Measurements from ENCODE around the gene DLGAP4.

Gene DLGAP4

GRCh38 chr20:36271639-36272546 is 34.2 kb upstream of the DLGAP4 start:
- no peaks in the 10 kb centered on the region for H3K36me3 ChIP-seq (ENCODE audit: insufficient read depth, insufficient read length, low read length)
- no peak overlapping the region for H3K4me3 ChIP-seq (ENCODE audit: insufficient read length, low read depth)
- TF ChIP-seq ZNF274 (IDR thresholded peaks at IDR 0.05; ENCODE audit: low read depth, low read length) (no peak), SUZ12 (IDR thresholded peaks at IDR 0.05; ENCODE audit: extremely low read depth, insufficient read depth, insufficient read length) (no peak), YY1 (IDR thresholded peaks at IDR 0.05; ENCODE audit: insufficient read depth, insufficient read length) (no peak)
- no peaks in the 10 kb centered on the region for H3K9me3 ChIP-seq (ENCODE audit: insufficient read depth, low read length)
- no peak for DNase-seq (ENCODE audit: low read depth, low spot score)
- peaks cover 27% of the 10 kb centered on the region for H3K4me1 ChIP-seq (ENCODE audit: insufficient read depth, insufficient read length)
- peak overlapping the region; percentile 11 for H3K9ac ChIP-seq (ENCODE audit: insufficient read length, low read depth)
- H3K27me3 ChIP-seq (ENCODE audit: insufficient read depth, insufficient read length), result no peaks in the 10 kb centered on the region

GRCh38 chr20:36272547-36273220 is 33.5 kb upstream of the DLGAP4 start:
- Histone ChIP-seq H3K36me3 (ENCODE audit: insufficient read depth, insufficient read length, low read length) (no peaks in the 10 kb centered on the region), H3K4me3 (ENCODE audit: insufficient read length, low read depth) (no peak overlapping the region), H3K9ac (ENCODE audit: insufficient read length, low read depth) (no peak overlapping the region), H3K4me1 (ENCODE audit: insufficient read depth, insufficient read length) (peaks cover 20% of the 10 kb centered on the region), H3K9me3 (ENCODE audit: insufficient read depth, low read length) (no peaks in the 10 kb centered on the region), H3K27me3 (ENCODE audit: insufficient read depth, insufficient read length) (no peaks in the 10 kb centered on the region)
- no peak for DNase-seq (ENCODE audit: low read depth, low spot score)
- no peak for TF ChIP-seq ZNF274 (IDR thresholded peaks at IDR 0.05; ENCODE audit: low read depth, low read length)

- no peak for TF ChIP-seq SUZ12 (IDR thresholded peaks at IDR 0.05; ENCODE audit: extremely low read depth, insufficient read depth, insufficient read length)
- Histone ChIP-seq H3K9ac (ENCODE audit: insufficient read length, low read depth) (no peak overlapping the region), H3K36me3 (ENCODE audit: insufficient read depth, insufficient read length, low read length) (no peaks in the 10 kb centered on the region), H3K9me3 (ENCODE audit: insufficient read depth, low read length) (no peaks in the 10 kb centered on the region), H3K4me3 (ENCODE audit: insufficient read length, low read depth) (no peak overlapping the region), H3K27me3 (ENCODE audit: insufficient read depth, insufficient read length) (no peaks in the 10 kb centered on the region), H3K4me1 (ENCODE audit: insufficient read depth, insufficient read length) (peaks cover 15% of the 10 kb centered on the region)
- DNase-seq (ENCODE audit: low read depth, low spot score), result no peak
These were observed 32.5 kb upstream of the DLGAP4 start for GRCh38 chr20:36273414-36274180.

DNA sequence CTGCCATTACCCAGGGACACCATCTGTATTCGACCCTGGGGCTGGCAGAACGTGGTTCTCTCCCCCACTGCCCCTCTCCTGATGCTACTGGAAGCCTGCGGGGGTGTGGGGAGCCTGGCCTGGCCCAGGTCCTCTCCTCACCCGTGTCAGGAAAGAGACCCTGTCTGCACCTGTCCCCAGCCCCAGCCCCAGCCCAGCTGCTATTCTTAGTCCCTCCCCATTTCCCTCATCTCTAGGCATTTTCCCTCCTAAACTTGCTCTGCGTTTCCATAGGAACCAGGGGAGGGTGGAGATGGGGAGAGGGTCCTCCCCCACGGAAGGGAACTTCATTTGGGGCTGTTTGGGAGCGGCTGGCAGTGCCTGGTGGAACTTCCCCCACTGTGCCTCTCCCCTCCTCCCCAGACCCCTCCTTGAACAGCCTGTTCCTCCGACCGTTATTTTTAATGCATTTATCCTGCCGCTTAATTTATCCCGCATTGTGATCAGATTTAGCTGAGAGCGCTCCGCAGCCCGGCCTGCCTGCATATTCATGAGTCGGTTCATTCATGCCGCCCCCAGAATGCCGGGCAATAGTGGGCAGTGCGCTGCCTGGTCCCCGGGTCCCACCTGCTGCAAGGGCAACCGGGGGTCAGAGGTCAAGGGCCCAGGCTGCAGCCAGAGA is 31.8 kb upstream of the DLGAP4 start:
- no peak for DNase-seq (ENCODE audit: low read depth, low spot score)
- no peaks in the 10 kb centered on the region for H3K9me3 ChIP-seq (ENCODE audit: insufficient read depth, low read length)
- TF ChIP-seq YY1 (IDR thresholded peaks at IDR 0.05; ENCODE audit: insufficient read depth, insufficient read length) (no peak), ZNF274 (IDR thresholded peaks at IDR 0.05; ENCODE audit: low read depth, low read length) (no peak), SUZ12 (IDR thresholded peaks at IDR 0.05; ENCODE audit: extremely low read depth, insufficient read depth, insufficient read length) (no peak)

GRCh38 chr20:36275011-36275410 is 31.1 kb upstream of the DLGAP4 start:
- no peaks in the 10 kb centered on the region for H3K27me3 ChIP-seq (ENCODE audit: insufficient read depth, insufficient read length)
- TF ChIP-seq SUZ12 (IDR thresholded peaks at IDR 0.05; ENCODE audit: extremely low read depth, insufficient read depth, insufficient read length) (no peak), YY1 (IDR thresholded peaks at IDR 0.05; ENCODE audit: insufficient read depth, insufficient read length) (no peak), ZNF274 (IDR thresholded peaks at IDR 0.05; ENCODE audit: low read depth, low read length) (no peak)
- no peak overlapping the region for H3K9ac ChIP-seq (ENCODE audit: insufficient read length, low read depth)
- no peaks in the 10 kb centered on the region for H3K9me3 ChIP-seq (ENCODE audit: insufficient read depth, low read length)
- H3K36me3 ChIP-seq (ENCODE audit: insufficient read depth, insufficient read length, low read length), result no peaks in the 10 kb centered on the region
- DNase-seq (ENCODE audit: low read depth, low spot score), result no peak
- peaks cover 15% of the 10 kb centered on the region for H3K4me1 ChIP-seq (ENCODE audit: insufficient read depth, insufficient read length)
- H3K4me3 ChIP-seq (ENCODE audit: insufficient read length, low read depth), result no peak overlapping the region

More for the DNA sequence above, 31.8 kb upstream of the DLGAP4 start:
- Histone ChIP-seq H3K36me3 (ENCODE audit: insufficient read depth, insufficient read length, low read length) (no peaks in the 10 kb centered on the region), H3K27me3 (ENCODE audit: insufficient read depth, insufficient read length) (no peaks in the 10 kb centered on the region), H3K9ac (ENCODE audit: insufficient read length, low read depth) (no peak overlapping the region), H3K4me3 (ENCODE audit: insufficient read length, low read depth) (no peak overlapping the region), H3K4me1 (ENCODE audit: insufficient read depth, insufficient read length) (peaks cover 15% of the 10 kb centered on the region)

GRCh38 chr20:36275441-36276189 is 30.5 kb upstream of the DLGAP4 start:
- Histone ChIP-seq H3K4me1 (ENCODE audit: insufficient read depth, insufficient read length) (peaks cover 15% of the 10 kb centered on the region), H3K9me3 (ENCODE audit: insufficient read depth, low read length) (no peaks in the 10 kb centered on the region), H3K36me3 (ENCODE audit: insufficient read depth, insufficient read length, low read length) (no peaks in the 10 kb centered on the region), H3K27me3 (ENCODE audit: insufficient read depth, insufficient read length) (no peaks in the 10 kb centered on the region), H3K4me3 (ENCODE audit: insufficient read length, low read depth) (no peak overlapping the region), H3K9ac (ENCODE audit: insufficient read length, low read depth) (no peak overlapping the region)
- TF ChIP-seq ZNF274 (IDR thresholded peaks at IDR 0.05; ENCODE audit: low read depth, low read length), result no peak
- TF ChIP-seq SUZ12 (IDR thresholded peaks at IDR 0.05; ENCODE audit: extremely low read depth, insufficient read depth, insufficient read length), result no peak
- TF ChIP-seq YY1 (IDR thresholded peaks at IDR 0.05; ENCODE audit: insufficient read depth, insufficient read length), result no peak
- DNase-seq (ENCODE audit: low read depth, low spot score), result no peak
